Stimulated activated CD8-positive, alpha-beta memory T cell treated with anti-CD3 and anti-CD28 coated beads, Interleukin-4, amount 100 ng/mL, for 4 hours (primary cell): ENCODE results near the gene NEURL4.
A peak's percentile ranks its signal among the peaks of the same experiment; 100 is the strongest.
"Not testable (repeated sequence)": the region's sequence is repeated elsewhere in the genome, so short reads cannot be mapped to it uniquely, and the experiment has no call there.

Experiments
- DNase-seq, 2 donors: peaks; one replicate each; pipeline ENCODE4 v3.0.0-alpha.2; 2020; ENCODE audit warnings: low read depth in 2 of 2, low spot score in 1 of 2

The NEURL4 gene

GRCh38 chr17:7328840-7329373 lies at the start of gene NEURL4:
Gene NEURL4 (minus strand): TSS chr17:7329335. CDS start chr17:7329312, 23 bp downstream.
- no peak for DNase-seq

GRCh38 chr17:7374353-7374752 lies 45.2 kb upstream of the NEURL4 start:
- no peak for DNase-seq

DNA sequence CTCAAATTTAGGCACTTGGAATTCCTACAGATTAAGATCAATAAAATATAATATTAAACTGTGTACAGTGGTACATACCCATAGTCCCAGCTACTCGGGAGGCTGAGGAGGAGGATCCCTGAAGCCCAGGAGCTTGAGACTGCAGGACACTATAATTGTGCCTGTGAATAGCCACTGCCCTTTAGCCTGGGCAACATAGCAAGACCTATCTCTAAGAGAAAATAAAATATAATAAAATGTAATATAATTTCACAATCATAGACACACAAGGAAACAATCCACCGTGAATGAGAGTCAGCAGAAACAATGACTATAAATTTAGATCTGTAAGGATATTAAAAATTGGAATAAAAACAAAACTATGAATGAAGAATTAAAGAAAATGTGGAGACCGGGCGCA lies 41.7 kb upstream of the NEURL4 start:
- no peak for DNase-seq

GRCh38 chr17:7369825-7370224 lies 40.7 kb upstream of the NEURL4 start:
- DNase-seq = no peak

GRCh38 chr17:7368599-7368994 lies 39.5 kb upstream of the NEURL4 start:
- DNase-seq = not testable (repeated sequence)

DNA sequence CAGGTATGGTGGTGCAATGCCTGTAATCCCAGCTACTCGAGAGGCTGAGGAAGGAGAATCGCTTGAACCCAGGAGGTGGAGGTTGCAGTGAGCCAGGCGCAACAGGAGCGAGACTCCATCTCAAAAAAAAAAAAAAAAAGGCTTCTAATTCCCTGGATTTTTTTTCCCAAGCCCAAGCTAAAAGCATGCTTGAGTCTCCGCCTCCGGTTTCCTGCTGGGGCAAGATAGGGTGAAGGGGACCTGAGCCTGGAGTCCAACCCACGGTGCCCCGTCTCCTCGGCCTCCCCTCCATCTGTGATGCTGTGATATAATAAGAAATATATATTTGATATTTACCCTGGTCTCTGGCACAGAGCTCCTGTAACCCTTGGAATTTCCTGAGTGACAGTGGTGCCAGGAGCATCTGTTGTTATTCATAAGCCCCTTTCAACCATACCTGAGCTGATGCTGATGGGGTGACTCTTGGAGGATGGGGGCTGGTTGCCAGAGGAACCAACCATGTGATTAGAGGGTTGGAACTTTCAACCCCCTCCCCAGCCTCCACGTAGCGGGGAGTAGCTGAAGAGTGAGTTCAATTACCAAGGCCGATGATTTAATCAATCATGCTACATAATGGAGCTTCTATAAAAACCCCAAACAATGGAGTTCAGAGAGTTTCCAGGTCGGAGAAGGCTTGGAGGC lies 38.9 kb upstream of the NEURL4 start:
- DNase-seq = no peak

DNA sequence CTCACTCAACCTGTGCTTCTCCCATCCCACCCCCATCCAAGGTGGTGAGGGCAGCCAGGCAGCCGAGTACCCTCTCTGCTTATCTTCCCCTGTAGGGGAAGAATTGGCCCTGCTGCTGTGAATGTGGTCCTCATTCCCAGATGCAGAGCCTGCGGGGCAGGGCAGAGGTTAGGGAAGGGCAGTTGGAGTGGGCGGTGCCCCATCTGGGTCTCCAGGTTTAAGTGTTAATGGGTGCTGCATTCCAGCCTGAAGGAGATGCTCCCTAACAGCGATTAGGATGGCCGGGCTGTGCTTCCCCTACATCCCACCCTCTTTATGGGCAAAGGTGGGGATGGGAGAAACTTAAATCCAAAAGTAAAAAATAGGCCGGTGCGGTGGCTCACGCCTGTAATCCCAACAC lies 37.9 kb upstream of the NEURL4 start:
- DNase-seq = no peak

DNA sequence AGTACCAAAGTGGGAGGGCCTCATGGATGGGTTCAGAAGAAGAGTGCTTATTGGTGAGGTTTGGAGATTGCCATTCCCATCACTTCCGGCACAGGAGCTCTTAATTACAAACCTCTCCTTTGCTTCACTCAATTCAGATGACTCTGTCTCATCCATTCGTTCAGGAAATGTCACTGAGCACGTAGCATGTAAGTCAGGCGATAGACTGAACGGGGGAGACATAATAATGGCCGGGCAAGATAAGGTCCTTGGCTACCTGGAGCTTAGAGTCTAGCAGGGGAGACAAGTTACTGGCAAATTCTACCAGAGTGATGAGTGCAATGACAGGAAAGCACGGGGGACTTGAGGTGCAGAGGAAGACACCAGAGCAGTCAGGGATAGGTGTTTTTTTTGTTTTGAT lies 36.8 kb upstream of the NEURL4 start:
- DNase-seq = not testable (repeated sequence)

DNA sequence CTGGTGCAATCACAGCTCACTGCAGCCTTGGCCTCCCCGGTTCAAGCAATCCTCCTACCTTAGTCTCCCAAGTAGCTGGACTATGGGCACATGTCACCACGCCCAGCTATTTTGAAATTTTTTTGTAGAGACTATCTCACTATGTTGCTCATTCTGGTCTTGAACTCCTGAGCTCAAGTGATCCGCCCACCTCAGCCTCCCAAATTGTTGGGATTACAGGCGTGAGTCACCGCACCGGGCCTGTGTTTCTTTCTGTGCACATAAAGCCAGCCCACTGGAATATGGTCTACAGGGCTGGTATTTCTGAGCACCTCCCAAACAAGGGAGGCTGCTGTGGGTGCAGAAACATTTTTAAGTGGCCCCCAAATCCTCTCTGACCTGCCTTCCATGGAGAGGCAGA lies 34.2 kb upstream of the NEURL4 start:
- no peak for DNase-seq

- no peak for DNase-seq
These were observed 32.8 kb upstream of the NEURL4 start for GRCh38 chr17:7361906-7362305.

DNA sequence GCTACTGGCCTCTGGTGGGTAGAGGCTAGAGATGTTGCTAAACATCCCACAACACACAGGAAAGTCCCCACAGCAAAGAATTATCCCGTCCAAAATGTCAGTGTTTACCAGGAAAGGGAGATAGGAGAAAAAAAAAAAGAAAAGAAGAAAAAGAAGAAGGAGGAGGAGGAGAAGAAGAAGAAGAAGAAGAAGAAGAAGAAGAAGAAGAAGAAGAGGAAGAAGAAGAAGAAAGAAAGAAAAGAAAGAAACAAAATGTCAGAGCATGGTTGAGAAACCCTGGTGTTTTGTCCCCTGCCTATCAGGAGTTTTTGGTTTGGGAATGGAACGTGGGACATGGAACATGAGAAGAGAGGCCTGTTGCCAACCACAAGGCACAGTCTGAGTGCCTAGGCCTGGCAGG lies 28.2 kb upstream of the NEURL4 start:
- DNase-seq = no peak

- DNase-seq = no peak
These were observed 27.6 kb upstream of the NEURL4 start for GRCh38 chr17:7356756-7357155.

- DNase-seq = peak; percentile 63 to 71
These were observed 27.0 kb upstream of the NEURL4 start for GRCh38 chr17:7356072-7356549.

- DNase-seq = no peak
These were observed 26.4 kb upstream of the NEURL4 start for GRCh38 chr17:7355573-7355972.

GRCh38 chr17:7355053-7355452 lies 25.9 kb upstream of the NEURL4 start, which contains the start of gene TMEM95:
Gene TMEM95 (plus strand): TSS chr17:7355156. CDS start chr17:7355205, 49 bp downstream.
- no peak for DNase-seq

- no peak for DNase-seq
These were observed 25.2 kb upstream of the NEURL4 start for GRCh38 chr17:7354262-7354843.

- no peak for DNase-seq
These were observed 23.9 kb upstream of the NEURL4 start for GRCh38 chr17:7352910-7353635.

DNA sequence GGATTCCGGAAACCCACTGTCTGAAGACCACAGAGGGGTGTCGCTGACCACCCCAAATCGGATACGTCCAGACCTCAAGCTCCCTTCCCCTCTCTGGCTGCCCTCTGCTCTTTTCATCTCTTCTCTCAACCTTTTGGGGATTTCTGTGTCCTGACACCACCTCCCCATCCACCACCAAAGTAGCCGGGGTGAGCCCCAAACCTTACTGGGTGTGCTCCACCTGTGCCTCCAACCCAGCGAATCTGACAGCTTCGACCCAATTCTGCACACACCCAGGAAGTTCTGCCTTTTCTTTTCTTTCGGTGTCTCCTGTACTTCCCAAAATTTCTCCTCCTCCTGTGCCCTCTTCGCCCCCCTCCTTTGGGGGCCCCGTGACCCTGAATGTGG lies 23.4 kb upstream of the NEURL4 start:
- no peak for DNase-seq

GRCh38 chr17:7351665-7352502 lies 22.7 kb upstream of the NEURL4 start, which contains the start of gene KCTD11:
Gene KCTD11 (plus strand): TSS chr17:7352162.
- peak in 1 of 2 donors; percentile 72 for DNase-seq

GRCh38 chr17:7348478-7349242 lies 19.5 kb upstream of the NEURL4 start:
- DNase-seq = no peak
